NK-92 (cell line): ENCODE data around the gene TK1.

ENCODE experiments used
- DNase-seq: peaks from one replicate; lab custom pipeline; 2025; ENCODE audit not compliant: unreplicated experiment; lab: John Stamatoyannopoulos, UW

TK1 gene

GRCh38 chr17:78125138-78125913, 61.5 kb downstream of the TK1 start:
- DNase-seq, result no peak

- DNase-seq, result no peak
These were observed 62.1 kb downstream of the TK1 start for GRCh38 chr17:78124836-78125137.
